ENCODE results near the gene SRL. TPM values are rescaled to one million over a fixed set of nuclear protein-coding genes. Genes with fewer than 3 reads are reported as not detected.

SRL gene
- total RNA-seq, 1 experiment from 2014 or later, result not detected

GRCh38 chr16:4244254-4245076, 2.6 kb upstream of the SRL start:
- ChIA-PET POLR2A (ENCODE audit: unreplicated experiment) (no interaction called here), CTCF (no interaction called here)
- Histone ChIP-seq H3K4me1 (ENCODE audit: insufficient read depth, low read length) (no peaks in the 10 kb centered on the region), H3K27me3 (ENCODE audit: low read length) (no peaks in the 10 kb centered on the region), H3K36me3 (ENCODE audit: low read depth, low read length) (no peaks in the 10 kb centered on the region), H3F3A (ENCODE audit: low read length, unreplicated experiment) (no peaks in the 10 kb centered on the region), H3K27ac (ENCODE audit: low read length) (no peak overlapping the region), H3K4me2 (ENCODE audit: low read length) (no peak overlapping the region), H3K9me3 (ENCODE audit: low read length) (no peaks in the 10 kb centered on the region), H3K4me3 (ENCODE audit: low read length) (no peak overlapping the region), H3K9me2 (replicated peaks; ENCODE audit: low read length) (no peaks in the 10 kb centered on the region), H2AFZ (ENCODE audit: low read length) (no peak overlapping the region), H4K20me1 (ENCODE audit: low read length) (no peaks in the 10 kb centered on the region), H3K79me2 (ENCODE audit: low read length) (no peaks in the 10 kb centered on the region), H3K9ac (ENCODE audit: low read length) (no peak overlapping the region)
- ATAC-seq (no peak), DNase-seq (no peak)
- BruUV-seq (replicated peaks), result no TSS peak
- intact Hi-C loops (cut with micrococcal nuclease), result no loop called here
- TF ChIP-seq EZH2phosphoT487 (IDR thresholded peaks at IDR 0.05; ENCODE audit: borderline replicate concordance, low read length) (no peak), CTCF (conservative IDR thresholded peaks at IDR 0.05; ENCODE audit: low read depth, low read length) (no peak)

- DNase-seq (no peak), ATAC-seq (no peak)
- Histone ChIP-seq H3K36me3 (ENCODE audit: low read depth, low read length) (no peaks in the 10 kb centered on the region), H4K20me1 (ENCODE audit: low read length) (no peaks in the 10 kb centered on the region), H3K4me2 (ENCODE audit: low read length) (no peak overlapping the region), H3F3A (ENCODE audit: low read length, unreplicated experiment) (no peaks in the 10 kb centered on the region), H3K9ac (ENCODE audit: low read length) (no peak overlapping the region), H3K9me2 (replicated peaks; ENCODE audit: low read length) (no peaks in the 10 kb centered on the region), H3K4me1 (ENCODE audit: insufficient read depth, low read length) (no peaks in the 10 kb centered on the region), H3K27ac (ENCODE audit: low read length) (no peak overlapping the region), H2AFZ (ENCODE audit: low read length) (no peak overlapping the region), H3K4me3 (ENCODE audit: low read length) (no peak overlapping the region), H3K9me3 (ENCODE audit: low read length) (no peaks in the 10 kb centered on the region), H3K27me3 (ENCODE audit: low read length) (no peaks in the 10 kb centered on the region), H3K79me2 (ENCODE audit: low read length) (no peaks in the 10 kb centered on the region)
- CTCF ChIA-PET, result no interaction called here
- intact Hi-C loops (cut with micrococcal nuclease), result no loop called here
- POLR2A ChIA-PET (ENCODE audit: unreplicated experiment), result no interaction called here
- no TSS peak for BruUV-seq (replicated peaks)
- TF ChIP-seq CTCF (conservative IDR thresholded peaks at IDR 0.05; ENCODE audit: low read depth, low read length) (no peak), EZH2 (IDR thresholded peaks at IDR 0.05; ENCODE audit: low read length, unreplicated experiment) (no peak), EZH2phosphoT487 (IDR thresholded peaks at IDR 0.05; ENCODE audit: borderline replicate concordance, low read length) (no peak)
These were observed 487 bp downstream of the SRL start for GRCh38 chr16:4241258-4241927.

GRCh38 chr16:4240624-4241023, 1.3 kb downstream of the SRL start:
- H3K27ac ChIP-seq (ENCODE audit: low read length), result no peak overlapping the region
- no peaks in the 10 kb centered on the region for H3K79me2 ChIP-seq (ENCODE audit: low read length)
- no peaks in the 10 kb centered on the region for H3K27me3 ChIP-seq (ENCODE audit: low read length)
- ChIA-PET POLR2A (ENCODE audit: unreplicated experiment) (no interaction called here), CTCF (no interaction called here)
- H3F3A ChIP-seq (ENCODE audit: low read length, unreplicated experiment), result no peaks in the 10 kb centered on the region
- H3K9ac ChIP-seq (ENCODE audit: low read length), result no peak overlapping the region
- intact Hi-C loops (cut with micrococcal nuclease), result no loop called here
- H3K9me2 ChIP-seq (replicated peaks; ENCODE audit: low read length), result no peaks in the 10 kb centered on the region
- no peaks in the 10 kb centered on the region for H3K4me1 ChIP-seq (ENCODE audit: insufficient read depth, low read length)
- no peaks in the 10 kb centered on the region for H3K36me3 ChIP-seq (ENCODE audit: low read depth, low read length)
- no TSS peak for BruUV-seq (replicated peaks)
- DNase-seq, result no peak
- no peak overlapping the region for H3K4me3 ChIP-seq (ENCODE audit: low read length)
- no peaks in the 10 kb centered on the region for H4K20me1 ChIP-seq (ENCODE audit: low read length)
- H3K9me3 ChIP-seq (ENCODE audit: low read length), result no peaks in the 10 kb centered on the region
- TF ChIP-seq EZH2 (IDR thresholded peaks at IDR 0.05; ENCODE audit: low read length, unreplicated experiment) (no peak), CTCF (conservative IDR thresholded peaks at IDR 0.05; ENCODE audit: low read depth, low read length) (no peak), EZH2phosphoT487 (IDR thresholded peaks at IDR 0.05; ENCODE audit: borderline replicate concordance, low read length) (no peak)
- H3K4me2 ChIP-seq (ENCODE audit: low read length), result no peak overlapping the region
- H2AFZ ChIP-seq (ENCODE audit: low read length), result no peak overlapping the region
- ATAC-seq, result no peak

Data from PC-3 (cell line).